SJSA1 (cell line): ENCODE measurements around the gene RUNX1. TPM values are rescaled to one million over a fixed set of nuclear protein-coding genes. Genes with fewer than 3 reads are reported as not detected.

Source experiments
- DNase-seq, 2 experiments: peaks; one replicate each; pipeline ENCODE4 v3.0.0-alpha.2; 2015 to 2020; ENCODE audit warnings: low spot score in 2 of 2, low read depth in 1 of 2
- H3K27ac ChIP-seq: fragments of 250-450 bp; sonication (Bioruptor Pico); 2 replicates; pipeline ENCODE4 v1.5.1; 2020; ENCODE audit warnings: mild to moderate bottlenecking, moderate library complexity
- H3K27me3 ChIP-seq: fragments of 250-450 bp; sonication (Bioruptor Pico); replicated peaks from 2 replicates; pipeline ENCODE4 v1.5.1; 2020; ENCODE audit warnings: mild to moderate bottlenecking, moderate library complexity
- H3K36me3 ChIP-seq: fragments of 250-450 bp; sonication (Bioruptor Pico); 2 replicates; pipeline ENCODE4 v1.5.1; 2020; ENCODE audit warnings: mild to moderate bottlenecking
- H3K4me1 ChIP-seq: fragments of 250-450 bp; sonication (Bioruptor Pico); replicated peaks from 2 replicates; pipeline ENCODE4 v1.6.1; 2021; ENCODE audit warnings: mild to moderate bottlenecking
- H3K4me3 ChIP-seq: fragments of 250-450 bp; sonication (Bioruptor Pico); 2 replicates; pipeline ENCODE4 v1.5.1; 2020; ENCODE audit warnings: mild to moderate bottlenecking
- H3K9me3 ChIP-seq: fragments of 250-450 bp; sonication (Bioruptor Pico); replicated peaks from 2 replicates; pipeline ENCODE4 v1.5.1; 2020; ENCODE audit warnings: mild to moderate bottlenecking
- total RNA-seq: library from RNA; depleted of rRNA; stranded (reverse); fragments of >200 nt; shearing (Covaris generic); gene quantifications from 2 replicates; pipeline ENCODE4 v1.2.3, GENCODE V29; 2014

Gene RUNX1
- total RNA-seq, 1 experiment from 2014 or later: 18.0 TPM

DNA sequence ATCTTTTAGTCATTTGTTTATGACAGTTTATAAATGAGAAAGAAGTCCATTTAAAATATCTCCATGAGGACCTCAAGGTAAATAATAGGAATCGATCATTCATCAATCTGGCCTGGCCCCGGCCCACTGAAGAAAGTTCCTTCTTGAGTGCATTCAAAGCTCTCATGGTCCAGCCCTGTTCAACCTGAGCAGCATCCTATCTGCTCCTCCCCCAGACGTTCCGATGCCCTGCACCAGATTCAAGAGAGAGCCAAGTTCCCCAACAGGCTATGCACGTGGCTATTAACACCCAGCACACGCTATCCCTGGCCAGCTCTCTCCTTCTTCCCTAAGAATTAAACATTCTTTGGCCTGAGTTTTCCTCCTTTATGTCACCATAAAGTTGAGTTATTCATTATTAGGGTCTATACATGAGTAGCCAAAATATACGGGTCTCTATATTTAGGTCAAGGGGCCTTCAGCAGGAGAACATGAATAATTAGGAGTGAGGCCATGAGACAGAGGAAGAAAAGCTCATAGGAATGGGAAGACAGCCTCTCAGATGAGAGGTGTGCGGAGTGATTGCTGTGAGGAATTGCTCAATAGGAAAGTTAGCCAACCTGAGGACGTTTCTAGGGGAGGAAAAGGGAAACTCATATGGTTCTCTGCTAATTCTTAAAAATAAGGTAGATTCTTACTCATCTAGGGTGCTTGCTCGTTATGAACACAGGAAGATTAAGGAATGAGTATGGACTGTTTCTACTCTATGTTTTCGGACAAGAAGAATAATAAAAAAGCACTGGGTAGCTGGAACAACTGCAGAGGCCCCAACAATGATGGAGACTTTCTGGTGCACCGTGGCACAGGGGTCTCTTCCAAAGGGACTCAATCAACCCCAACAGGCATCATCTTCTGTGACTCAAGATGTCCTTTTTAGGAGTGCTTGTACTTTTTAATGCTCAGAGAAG is 23.6 kb downstream of the RUNX1 start:
- Histone ChIP-seq H3K27me3 (no peaks in the 10 kb centered on the region), H3K4me3 (no peak overlapping the region), H3K9me3 (no peaks in the 10 kb centered on the region), H3K36me3 (no peaks in the 10 kb centered on the region; the same call in 1 of the 2 replicates), H3K4me1 (peaks cover 16% of the 10 kb centered on the region), H3K27ac (no peak overlapping the region)
- DNase-seq: no peak

DNA sequence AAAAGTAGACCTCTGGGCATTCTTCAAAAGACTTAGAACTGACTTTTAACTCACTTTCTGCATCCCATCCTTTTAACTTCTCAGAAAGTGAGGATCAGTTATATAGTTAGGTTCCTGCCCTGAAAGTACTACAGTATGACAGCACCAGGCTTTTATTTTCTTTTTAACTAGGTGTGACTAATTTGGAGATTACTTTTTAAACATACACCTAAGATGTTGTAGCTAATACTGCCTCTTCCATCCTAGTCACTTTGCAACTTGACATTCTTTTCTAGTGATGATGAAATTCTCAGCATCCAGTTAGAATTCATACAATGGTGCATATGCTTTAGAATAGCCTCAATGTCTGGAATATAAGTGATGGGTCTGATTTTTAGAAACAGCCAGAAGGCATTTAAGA is 24.6 kb downstream of the RUNX1 start:
- H3K27ac ChIP-seq: no peak overlapping the region
- H3K36me3 ChIP-seq: no peaks in the 10 kb centered on the region; the same call in 1 of the 2 replicates
- DNase-seq: no peak
- no peak overlapping the region for H3K4me3 ChIP-seq
- H3K9me3 ChIP-seq: no peaks in the 10 kb centered on the region
- no peaks in the 10 kb centered on the region for H3K27me3 ChIP-seq
- peaks cover 16% of the 10 kb centered on the region for H3K4me1 ChIP-seq

DNA sequence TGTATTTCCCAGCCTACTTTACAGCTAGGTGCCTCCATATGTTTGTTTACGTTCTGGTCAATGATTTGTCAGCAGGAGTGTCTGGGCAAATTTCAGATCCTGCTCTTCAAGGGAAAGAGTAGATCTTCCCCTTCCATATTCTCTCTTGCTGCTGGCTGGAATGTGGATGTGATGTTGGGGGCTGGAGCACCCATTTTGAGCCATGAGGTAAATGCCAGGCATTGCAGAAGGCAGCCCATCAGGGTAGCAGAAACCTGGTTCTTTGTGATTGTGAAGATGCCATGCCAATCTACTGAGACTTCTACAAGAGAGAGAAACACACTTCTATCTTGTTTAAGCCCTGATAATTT is 25.1 kb downstream of the RUNX1 start:
- Histone ChIP-seq H3K9me3 (no peaks in the 10 kb centered on the region), H3K27ac (no peak overlapping the region), H3K4me1 (peaks cover 16% of the 10 kb centered on the region), H3K27me3 (no peaks in the 10 kb centered on the region), H3K4me3 (no peak overlapping the region), H3K36me3 (no peaks in the 10 kb centered on the region; the same call in 1 of the 2 replicates)
- DNase-seq: no peak

DNA sequence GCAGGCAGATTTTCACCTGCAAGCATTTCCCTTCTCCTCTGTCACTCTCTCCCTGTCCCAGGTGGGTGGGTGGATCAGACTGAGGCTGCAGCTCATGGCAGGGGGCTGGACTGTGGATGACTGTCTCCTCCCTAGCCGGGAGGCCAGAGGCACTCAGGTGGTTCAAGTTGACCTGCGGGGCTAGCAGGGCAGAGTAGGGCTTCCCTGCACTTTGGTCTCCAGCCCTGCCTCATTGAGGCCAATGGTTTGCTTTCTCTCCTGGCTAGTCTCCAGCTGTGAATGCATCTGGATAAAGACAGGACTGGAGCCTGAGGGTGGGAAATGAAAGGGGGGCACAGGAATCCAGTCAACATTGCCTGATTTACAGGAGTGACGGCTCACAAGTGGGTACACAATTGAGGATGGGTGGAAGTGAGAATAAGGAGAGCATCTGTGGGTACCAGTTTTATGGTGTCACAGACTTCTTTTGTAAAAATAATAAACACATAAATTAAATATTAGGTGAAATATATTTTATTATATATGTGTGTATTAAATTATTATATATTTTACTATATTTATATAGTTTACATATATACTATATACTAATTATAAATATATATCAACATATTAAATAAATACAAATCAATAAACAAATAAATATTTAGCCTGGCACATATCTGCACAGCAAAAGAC is 25.6 kb downstream of the RUNX1 start:
- no peak overlapping the region for H3K27ac ChIP-seq
- peaks cover 16% of the 10 kb centered on the region for H3K4me1 ChIP-seq
- no peaks in the 10 kb centered on the region for H3K9me3 ChIP-seq
- H3K36me3 ChIP-seq: no peaks in the 10 kb centered on the region; the same call in 1 of the 2 replicates
- no peak for DNase-seq
- H3K27me3 ChIP-seq: no peaks in the 10 kb centered on the region
- H3K4me3 ChIP-seq: no peak overlapping the region

DNA sequence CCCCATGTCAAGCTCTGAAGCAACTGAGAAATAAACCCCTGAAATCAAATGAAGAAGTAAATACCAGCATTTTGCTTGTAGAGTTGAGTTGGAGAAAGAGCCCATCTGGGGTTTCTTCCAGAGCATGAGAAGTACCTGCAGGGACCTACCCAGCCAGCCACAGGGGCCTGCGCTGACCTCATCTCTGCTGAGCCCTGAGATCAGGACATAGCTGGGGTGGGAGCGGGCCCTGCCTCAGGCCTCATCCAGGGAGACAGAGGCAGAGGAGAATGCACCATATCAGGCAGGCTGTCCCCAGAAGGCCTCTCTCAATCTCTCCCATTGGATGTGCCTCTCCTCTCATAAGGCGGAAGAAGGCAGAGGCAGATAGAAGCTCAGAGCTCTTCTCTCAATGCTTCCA is 27.6 kb downstream of the RUNX1 start:
- H3K9me3 ChIP-seq: no peaks in the 10 kb centered on the region
- no peaks in the 10 kb centered on the region for H3K27me3 ChIP-seq
- no peak overlapping the region for H3K27ac ChIP-seq
- H3K4me1 ChIP-seq: peaks cover 9% of the 10 kb centered on the region
- DNase-seq: no peak
- H3K36me3 ChIP-seq: no peaks in the 10 kb centered on the region; the same call in 1 of the 2 replicates
- H3K4me3 ChIP-seq: no peak overlapping the region

DNA sequence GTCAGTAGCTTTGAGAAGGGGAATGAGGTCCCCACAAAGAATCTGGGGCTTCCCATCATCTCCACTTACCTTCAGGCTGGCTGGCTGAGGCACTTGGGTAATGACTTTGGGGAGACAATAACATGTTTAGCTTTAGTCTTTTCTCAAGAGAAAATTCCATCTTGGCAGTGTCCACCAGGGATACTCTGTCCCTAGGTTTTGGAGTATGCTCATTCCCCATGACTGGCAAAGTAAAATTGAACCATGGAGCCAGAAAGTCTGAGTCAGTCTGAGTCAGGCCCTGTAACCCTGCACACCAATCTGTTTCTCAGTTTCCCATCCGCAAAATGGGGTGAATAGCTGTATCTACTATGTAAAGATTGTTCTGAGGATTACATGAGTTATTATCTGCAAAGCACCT is 28.2 kb downstream of the RUNX1 start:
- peaks cover 9% of the 10 kb centered on the region for H3K4me1 ChIP-seq
- H3K9me3 ChIP-seq: no peaks in the 10 kb centered on the region
- H3K27me3 ChIP-seq: no peaks in the 10 kb centered on the region
- no peak overlapping the region for H3K27ac ChIP-seq
- H3K36me3 ChIP-seq: no peaks in the 10 kb centered on the region; the same call in 1 of the 2 replicates
- DNase-seq: peak in 1 of 2 experiments; percentile 23
- no peak overlapping the region for H3K4me3 ChIP-seq

DNA sequence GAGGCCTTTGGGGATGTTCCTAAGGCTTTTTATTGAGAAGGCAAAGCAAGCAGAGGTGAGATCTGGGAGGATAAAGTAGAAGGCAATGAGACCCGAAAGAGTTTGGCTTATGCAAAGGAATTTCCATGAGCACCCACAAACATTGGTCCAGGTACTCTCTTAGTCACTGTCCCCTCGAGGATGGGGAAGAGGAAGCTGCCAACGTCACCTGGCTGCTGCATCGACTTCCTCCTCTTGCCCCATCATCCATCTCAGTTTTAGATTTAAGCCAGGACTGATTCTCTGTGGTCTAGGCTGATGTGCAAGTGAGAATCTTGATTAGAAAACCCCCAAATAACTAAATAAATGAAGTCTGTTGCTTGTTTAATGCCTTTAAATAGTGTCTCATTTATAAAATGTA is 28.7 kb downstream of the RUNX1 start:
- no peaks in the 10 kb centered on the region for H3K27me3 ChIP-seq
- no peak for DNase-seq
- H3K9me3 ChIP-seq: no peaks in the 10 kb centered on the region
- peaks cover 9% of the 10 kb centered on the region for H3K4me1 ChIP-seq
- no peak overlapping the region for H3K4me3 ChIP-seq
- H3K27ac ChIP-seq: no peak overlapping the region
- no peaks in the 10 kb centered on the region; the same call in 1 of the 2 replicates for H3K36me3 ChIP-seq

DNA sequence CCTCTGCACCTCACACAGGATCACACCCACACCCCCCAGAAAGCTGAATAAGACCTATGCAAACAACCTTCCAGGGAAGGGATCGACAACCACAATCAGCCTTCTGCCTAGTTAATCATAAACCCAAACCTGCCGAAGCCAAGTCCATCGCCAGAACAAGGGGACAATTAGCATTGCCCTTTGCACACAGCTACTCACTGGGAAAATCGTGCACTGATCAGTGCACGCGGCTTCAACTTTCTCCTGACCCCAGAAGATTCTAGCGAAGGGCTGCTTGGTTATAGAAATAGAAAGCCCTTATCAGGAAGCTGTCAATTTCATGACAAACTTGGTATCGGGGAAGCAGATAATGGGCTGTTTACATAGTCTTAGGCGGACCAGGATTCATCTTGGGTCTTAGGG is 29.5 kb downstream of the RUNX1 start:
- Histone ChIP-seq H3K9me3 (no peaks in the 10 kb centered on the region), H3K27ac (no peak overlapping the region), H3K36me3 (no peaks in the 10 kb centered on the region; the same call in 1 of the 2 replicates), H3K4me3 (no peak overlapping the region), H3K4me1 (peaks cover 9% of the 10 kb centered on the region), H3K27me3 (no peaks in the 10 kb centered on the region)
- no peak for DNase-seq

DNA sequence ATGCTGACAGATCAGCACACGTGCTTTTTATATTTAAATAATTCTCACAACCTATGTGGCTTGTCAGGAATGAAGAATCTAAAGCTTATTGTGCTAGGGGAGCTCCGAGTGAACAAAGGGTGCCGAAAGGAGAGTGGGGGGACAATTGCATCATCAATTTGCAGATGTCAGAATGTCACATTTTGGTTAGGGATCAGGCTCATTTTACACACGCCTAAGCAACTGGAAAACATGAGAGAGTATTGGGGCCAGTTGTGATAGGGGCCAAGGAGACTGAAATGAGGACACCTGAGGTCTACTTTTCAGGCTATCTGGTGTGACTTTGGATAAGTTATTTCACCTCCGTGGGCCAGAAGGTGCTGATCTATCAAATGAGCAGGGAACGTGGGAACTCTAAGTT is 31.8 kb downstream of the RUNX1 start:
- no peaks in the 10 kb centered on the region; the same call in 1 of the 2 replicates for H3K36me3 ChIP-seq
- H3K27ac ChIP-seq: no peak overlapping the region
- no peak overlapping the region for H3K4me3 ChIP-seq
- H3K9me3 ChIP-seq: no peaks in the 10 kb centered on the region
- H3K27me3 ChIP-seq: no peaks in the 10 kb centered on the region
- DNase-seq: no peak
- peaks cover 9% of the 10 kb centered on the region for H3K4me1 ChIP-seq

DNA sequence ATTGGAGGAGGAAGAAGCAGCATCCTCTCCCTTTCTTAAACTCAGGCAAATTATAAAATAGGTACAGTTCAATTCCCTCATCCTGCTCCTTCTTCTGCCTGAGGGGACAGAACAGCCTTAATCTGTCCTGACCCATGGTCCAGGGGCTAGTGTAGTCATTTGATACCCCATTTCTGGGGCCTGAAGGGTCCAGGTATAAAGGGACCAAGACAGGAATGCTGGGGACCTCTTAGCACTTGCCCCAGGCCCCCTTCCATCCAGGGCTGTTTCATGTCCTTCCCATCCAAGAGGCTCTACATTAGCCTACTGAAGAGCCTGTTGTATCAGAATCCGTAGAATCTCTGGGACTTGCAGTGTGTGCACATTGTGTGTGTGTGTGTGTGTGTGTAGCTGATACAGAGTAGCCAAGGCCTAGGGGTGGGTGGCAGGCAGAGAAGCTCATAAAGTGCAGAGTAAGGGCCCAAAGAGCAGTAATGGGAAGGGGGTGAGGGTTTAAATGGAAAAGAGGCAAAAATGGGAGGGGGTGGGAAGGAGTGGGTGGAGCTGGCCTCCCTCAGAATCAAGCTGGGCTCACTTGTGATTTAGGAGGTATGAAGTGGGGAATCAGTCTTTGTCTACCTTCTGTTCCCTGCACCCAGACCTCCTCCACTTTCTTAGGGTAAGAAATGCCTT is 32.4 kb downstream of the RUNX1 start:
- peaks cover 14% of the 10 kb centered on the region for H3K4me1 ChIP-seq
- no peaks in the 10 kb centered on the region; the same call in 1 of the 2 replicates for H3K36me3 ChIP-seq
- H3K27ac ChIP-seq: no peak overlapping the region
- H3K9me3 ChIP-seq: no peaks in the 10 kb centered on the region
- H3K27me3 ChIP-seq: no peaks in the 10 kb centered on the region
- no peak overlapping the region for H3K4me3 ChIP-seq
- DNase-seq: no peak

DNA sequence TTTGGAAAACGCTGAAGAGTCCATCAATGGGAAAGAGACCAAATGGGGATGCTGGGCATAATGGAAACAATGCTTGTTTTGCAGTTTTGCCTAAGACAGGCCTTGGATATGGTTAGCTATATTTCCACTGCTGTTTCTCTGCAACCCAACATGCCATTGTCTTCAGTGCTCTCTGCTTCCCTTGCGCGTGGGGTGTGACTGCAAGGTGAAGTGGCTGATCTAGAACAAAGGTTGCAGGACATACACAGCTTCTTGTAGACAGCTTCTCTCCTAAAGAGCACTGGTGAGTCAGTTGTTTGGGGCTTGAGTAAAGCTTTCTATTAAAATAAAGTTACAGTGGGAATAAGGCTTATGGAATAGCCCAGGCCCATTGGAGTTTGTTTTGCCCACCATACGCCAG is 33.0 kb downstream of the RUNX1 start:
- Histone ChIP-seq H3K9me3 (no peaks in the 10 kb centered on the region), H3K4me1 (peaks cover 13% of the 10 kb centered on the region), H3K36me3 (no peaks in the 10 kb centered on the region), H3K4me3 (no peak overlapping the region), H3K27ac (no peak overlapping the region), H3K27me3 (no peaks in the 10 kb centered on the region)
- no peak for DNase-seq

DNA sequence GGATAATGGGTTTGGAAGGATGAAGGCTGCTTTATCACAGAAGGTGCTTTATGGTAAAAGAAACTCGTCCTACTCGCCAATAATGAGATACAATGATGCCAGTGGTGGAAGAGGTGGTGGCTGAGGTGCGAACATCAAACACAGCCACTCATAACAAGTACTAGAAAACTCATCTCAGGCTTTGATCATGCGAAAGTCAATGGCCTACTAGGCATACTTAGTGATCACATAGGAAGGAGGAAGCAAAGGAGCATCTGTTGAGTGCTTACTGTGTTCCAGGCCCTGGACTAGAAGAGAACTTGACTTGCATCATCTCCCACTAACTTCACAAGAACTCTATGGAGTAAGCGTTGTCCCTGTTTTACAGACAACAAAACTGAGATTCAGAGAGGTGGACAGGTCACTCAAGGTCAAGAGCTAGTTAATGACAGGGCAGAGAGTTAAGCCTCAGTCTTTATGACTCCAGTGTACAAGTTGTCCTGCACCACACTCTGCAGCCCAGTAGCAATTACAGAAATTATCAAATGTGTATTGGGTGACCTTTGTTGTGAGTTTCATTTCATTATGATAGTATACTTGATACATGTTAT is 33.6 kb downstream of the RUNX1 start:
- Histone ChIP-seq H3K4me3 (no peak overlapping the region), H3K4me1 (peaks cover 9% of the 10 kb centered on the region), H3K9me3 (no peaks in the 10 kb centered on the region), H3K27ac (no peak overlapping the region), H3K27me3 (no peaks in the 10 kb centered on the region), H3K36me3 (no peaks in the 10 kb centered on the region)
- DNase-seq: no peak

DNA sequence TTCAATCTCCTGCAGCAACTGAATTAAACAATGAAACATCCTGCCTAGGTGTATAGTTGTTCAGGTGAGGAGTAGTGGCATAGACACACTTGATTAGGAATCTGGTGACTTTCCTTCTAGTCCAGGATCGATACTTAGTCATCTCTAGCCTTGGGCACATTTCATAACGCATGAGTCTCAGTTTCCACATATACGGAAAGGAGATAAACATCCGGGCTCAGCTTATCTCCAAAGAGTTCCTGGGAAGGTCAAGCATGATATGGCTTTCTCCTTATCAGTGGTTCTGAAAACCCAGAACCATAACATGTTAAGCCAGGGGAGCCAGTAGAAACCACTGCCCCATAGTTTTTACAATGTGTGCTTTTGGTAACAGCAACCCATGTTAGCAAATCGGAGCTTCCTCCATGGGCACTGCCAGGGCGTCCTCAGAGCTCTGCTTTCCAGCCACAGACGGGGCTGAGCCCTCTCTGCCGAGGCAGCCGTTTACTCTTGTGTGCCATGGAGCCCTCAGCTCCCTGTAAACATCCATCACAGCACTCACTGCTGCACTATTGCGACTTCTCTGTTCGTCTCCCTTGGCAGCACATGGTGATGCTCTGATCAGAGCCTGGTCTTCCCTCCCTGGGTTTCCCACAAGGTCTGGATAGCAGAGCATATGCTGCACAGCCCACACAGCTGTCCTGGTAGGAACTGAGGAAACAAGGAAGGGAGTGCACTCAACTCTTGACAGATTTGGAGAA is 34.6 kb downstream of the RUNX1 start:
- no peak for DNase-seq
- Histone ChIP-seq H3K9me3 (no peaks in the 10 kb centered on the region), H3K4me3 (no peak overlapping the region), H3K36me3 (no peaks in the 10 kb centered on the region), H3K27me3 (no peaks in the 10 kb centered on the region), H3K4me1 (peaks cover 9% of the 10 kb centered on the region), H3K27ac (no peak overlapping the region)
